ENCODE results near the gene MCEE.
A peak's percentile ranks its signal among the peaks of the same experiment; 100 is the strongest.
"Not testable (repeated sequence)": the region's sequence is repeated elsewhere in the genome, so short reads cannot be mapped to it uniquely, and the experiment has no call there.

Gene MCEE

DNA sequence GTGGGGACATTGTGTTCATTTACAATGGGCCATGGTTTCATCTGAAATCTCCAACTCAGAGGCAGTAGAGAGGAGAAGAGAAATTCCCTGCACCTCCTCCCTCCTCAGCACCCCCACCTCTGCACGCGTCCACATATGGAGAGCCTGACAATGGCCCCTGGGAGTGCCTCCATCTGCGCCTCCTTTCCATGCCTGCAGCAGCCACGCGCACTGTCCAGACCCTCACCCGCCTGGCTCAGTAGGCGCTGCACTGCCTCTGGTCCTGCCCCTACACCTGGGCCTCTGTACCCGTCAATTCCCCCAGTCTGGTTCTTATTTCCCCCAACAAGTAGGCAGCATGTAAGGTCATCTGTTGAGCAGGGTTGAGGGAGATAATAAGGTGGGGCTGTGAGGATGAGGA lies 24.2 kb upstream of the MCEE start:
- H3K4me3 ChIP-seq: no peak overlapping the region
- H3K4me2 ChIP-seq: no peak overlapping the region
- H3K27ac ChIP-seq: no peak overlapping the region
- H3K36me3 ChIP-seq: peaks cover 15 to 20% (median 19%) of the 10 kb centered on the region in 11 experiments
- H3K9ac ChIP-seq: no peak overlapping the region
- H4K20me1 ChIP-seq: peaks cover 0 to 17% (median 8%) of the 10 kb centered on the region in 11 experiments; a peak in 10 of 22 replicates
- H3K9me3 ChIP-seq (replicated peaks in 1 of 11): no peaks in the 10 kb centered on the region
- H3K27me3 ChIP-seq: no peaks in the 10 kb centered on the region
- H3K4me1 ChIP-seq: peaks cover 0 to 8% (median 2%) of the 10 kb centered on the region in 10 experiments; a peak in 3 of 20 replicates
- no peak for TF ChIP-seq Cebpa-rat (IDR thresholded peaks at IDR 0.05)

DNA sequence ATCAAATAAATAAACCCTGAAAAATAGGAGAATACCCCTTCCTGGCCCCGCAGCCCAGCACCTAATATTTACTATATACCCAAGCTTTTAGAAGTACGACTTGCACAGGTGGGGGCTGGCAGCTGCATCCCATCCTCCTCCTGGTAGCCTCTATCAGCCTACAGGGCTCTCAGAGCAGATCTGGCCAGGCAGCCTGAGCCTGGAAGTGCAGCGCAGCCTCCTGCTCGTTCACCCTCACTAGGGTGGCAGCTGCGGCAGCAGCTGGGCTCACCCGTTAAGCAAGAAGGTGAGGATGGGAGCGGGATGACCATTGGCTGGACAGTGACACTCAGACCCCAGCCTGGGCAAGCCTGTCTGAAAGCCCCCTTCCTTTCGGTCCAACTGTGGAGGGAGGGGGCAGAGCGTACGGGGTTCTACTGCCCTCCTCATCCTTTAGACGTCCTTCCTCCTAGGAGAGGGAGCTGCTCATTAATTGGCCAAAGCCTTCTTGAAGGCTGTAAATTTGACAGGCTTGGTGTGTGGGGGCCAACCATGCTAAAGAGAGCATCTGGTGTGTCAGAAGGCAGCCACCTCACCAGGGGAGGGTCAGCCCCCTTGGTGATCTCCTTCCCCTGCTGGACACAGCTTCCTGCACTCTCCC lies 23.7 kb upstream of the MCEE start:
- peaks cover 0 to 23% (median 12%) of the 10 kb centered on the region in 11 experiments; a peak in 14 of 22 replicates for H4K20me1 ChIP-seq
- H3K9ac ChIP-seq: no peak overlapping the region
- TF ChIP-seq Cebpa-rat (IDR thresholded peaks at IDR 0.05): no peak
- no peaks in the 10 kb centered on the region for H3K9me3 ChIP-seq (replicated peaks in 1 of 11)
- H3K27me3 ChIP-seq: no peaks in the 10 kb centered on the region
- no peak overlapping the region for H3K4me2 ChIP-seq
- peaks cover 0 to 8% (median 2%) of the 10 kb centered on the region in 10 experiments; a peak in 3 of 20 replicates for H3K4me1 ChIP-seq
- no peak overlapping the region for H3K4me3 ChIP-seq
- H3K27ac ChIP-seq: no peak overlapping the region
- peaks cover 21 to 26% (median 24%) of the 10 kb centered on the region in 11 experiments for H3K36me3 ChIP-seq

DNA sequence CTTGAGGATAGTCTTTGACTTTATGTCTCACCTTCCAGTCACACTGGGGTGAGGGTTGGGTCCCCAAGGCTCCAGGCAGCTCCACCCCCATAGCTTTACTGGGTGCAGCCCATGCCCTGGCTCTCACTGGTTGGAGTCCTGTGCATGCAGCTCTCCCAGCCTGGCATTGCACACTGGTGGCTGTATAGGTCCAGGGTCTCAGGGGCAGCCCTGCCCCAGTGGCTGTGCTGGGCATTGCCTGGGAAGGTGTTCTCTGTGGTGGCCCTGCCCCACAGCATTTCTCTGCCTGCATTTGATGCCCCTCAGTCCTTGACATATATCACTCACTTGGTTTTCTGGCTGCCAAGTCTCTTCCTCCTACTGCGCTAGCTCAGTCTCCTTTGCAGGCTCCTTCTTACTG lies 21.6 kb upstream of the MCEE start:
- Histone ChIP-seq H3K27ac (no peak overlapping the region), H3K4me2 (no peak overlapping the region), H3K4me1 (no peaks in the 10 kb centered on the region), H3K4me3 (no peak overlapping the region), H4K20me1 (peaks cover 0 to 42% (median 16%) of the 10 kb centered on the region in 11 experiments; a peak in 16 of 22 replicates), H3K9me3 (replicated peaks in 1 of 11) (no peaks in the 10 kb centered on the region), H3K9ac (no peak overlapping the region), H3K36me3 (peaks cover 42 to 47% (median 45%) of the 10 kb centered on the region in 11 experiments), H3K27me3 (no peaks in the 10 kb centered on the region)
- no peak for TF ChIP-seq Cebpa-rat (IDR thresholded peaks at IDR 0.05)

DNA sequence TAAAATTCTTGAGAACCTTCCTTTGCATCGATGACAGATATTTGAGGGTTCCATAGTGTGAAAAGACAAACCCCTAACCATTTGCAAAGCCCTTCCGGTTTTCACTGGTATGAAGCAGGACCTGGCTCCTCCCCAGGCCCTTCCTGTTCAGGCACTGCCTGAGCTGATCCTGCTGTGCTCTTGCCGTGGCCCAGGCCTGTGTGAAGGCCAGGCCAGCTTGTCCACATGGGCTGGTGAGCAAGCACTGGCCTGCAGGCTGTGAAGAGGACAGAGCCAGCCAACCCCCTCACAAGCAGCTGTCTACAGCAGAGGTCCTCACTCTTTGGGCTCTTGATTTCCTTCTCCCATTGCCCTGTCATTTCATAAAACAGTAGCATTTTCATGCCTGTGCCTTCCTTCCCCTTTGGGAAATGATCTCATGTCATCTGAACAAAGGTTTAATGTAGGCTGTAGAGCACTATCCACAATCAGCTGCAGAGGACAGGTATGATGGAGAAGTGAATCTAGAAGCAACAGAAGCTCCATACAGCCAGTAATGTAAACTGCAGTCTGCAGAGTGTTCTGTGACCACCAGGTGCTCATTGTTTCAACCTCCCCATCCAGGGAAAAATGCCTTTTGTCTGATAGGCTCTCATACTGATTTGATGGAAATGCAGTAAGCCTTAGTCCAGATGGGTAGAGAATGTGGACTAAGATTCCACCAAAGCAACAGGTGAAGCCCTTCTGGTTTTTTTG lies 20.2 kb upstream of the MCEE start:
- H3K4me2 ChIP-seq: no peak overlapping the region
- no peaks in the 10 kb centered on the region for H3K4me1 ChIP-seq
- H3K27ac ChIP-seq: no peak overlapping the region
- TF ChIP-seq Cebpa-rat (IDR thresholded peaks at IDR 0.05): no peak
- H3K9me3 ChIP-seq (replicated peaks in 1 of 11): no peaks in the 10 kb centered on the region
- no peaks in the 10 kb centered on the region for H3K27me3 ChIP-seq
- peaks cover 0 to 51% (median 21%) of the 10 kb centered on the region in 11 experiments; a peak in 16 of 22 replicates for H4K20me1 ChIP-seq
- H3K4me3 ChIP-seq: no peak overlapping the region
- H3K9ac ChIP-seq: no peak overlapping the region
- peaks cover 56 to 60% (median 59%) of the 10 kb centered on the region in 11 experiments for H3K36me3 ChIP-seq

DNA sequence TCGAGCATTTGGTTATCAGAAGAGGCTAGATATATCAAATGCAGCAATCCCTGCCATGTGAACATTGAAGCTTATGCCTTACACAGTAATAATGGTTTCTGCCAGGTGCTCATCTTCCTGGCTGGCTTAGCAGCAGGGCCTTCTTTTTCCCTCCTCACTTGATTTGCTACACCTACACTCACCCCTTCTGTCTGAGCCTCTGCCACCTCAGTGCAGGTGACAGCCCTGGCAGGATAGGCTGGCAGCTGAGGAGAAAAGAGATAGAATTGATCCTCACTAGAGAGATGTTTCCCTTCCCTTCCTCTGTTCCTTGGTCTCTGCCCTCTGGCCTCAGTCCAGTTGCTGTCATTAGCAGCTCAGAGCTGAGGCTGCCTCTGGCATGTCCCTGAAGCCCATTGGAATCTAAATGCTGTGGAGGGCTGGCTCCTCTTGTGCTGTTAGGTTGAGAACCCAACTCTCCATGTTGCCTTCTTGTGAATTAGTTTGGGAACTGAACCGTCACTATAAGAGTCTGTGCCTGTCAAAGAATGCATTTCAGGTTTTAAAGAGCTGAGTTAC lies 18.6 kb upstream of the MCEE start:
- no peak overlapping the region for H3K4me3 ChIP-seq
- no peaks in the 10 kb centered on the region for H3K9me3 ChIP-seq (replicated peaks in 1 of 11)
- H4K20me1 ChIP-seq: peaks cover 0 to 66% (median 30%) of the 10 kb centered on the region in 11 experiments; a peak in 17 of 22 replicates
- no peaks in the 10 kb centered on the region for H3K27me3 ChIP-seq
- no peak for TF ChIP-seq Cebpa-rat (IDR thresholded peaks at IDR 0.05)
- H3K36me3 ChIP-seq: peaks cover 72 to 77% (median 75%) of the 10 kb centered on the region in 11 experiments
- H3K4me1 ChIP-seq: no peaks in the 10 kb centered on the region
- H3K4me2 ChIP-seq: no peak overlapping the region
- no peak overlapping the region for H3K27ac ChIP-seq
- H3K9ac ChIP-seq: no peak overlapping the region

DNA sequence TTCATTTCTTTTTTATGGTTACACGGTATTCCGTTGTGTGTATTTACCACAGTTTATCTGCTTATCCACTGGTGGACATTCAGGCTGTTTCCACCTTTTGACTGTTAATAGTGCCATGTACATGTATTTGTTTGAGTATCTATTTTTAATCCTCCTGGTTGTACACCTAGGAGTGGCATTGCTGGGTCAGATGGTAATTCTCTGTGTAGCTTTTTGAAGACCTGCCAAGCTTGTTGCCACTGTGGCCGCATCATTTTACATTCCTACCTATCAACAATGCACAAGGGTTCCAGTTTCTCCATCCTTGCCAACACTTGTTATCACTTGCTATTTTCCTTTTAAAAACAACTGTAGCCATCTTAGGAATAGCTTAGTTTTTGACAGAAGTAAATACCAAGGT lies 13.8 kb upstream of the MCEE start:
- Histone ChIP-seq H3K4me1 (peaks cover 0 to 8% (median 0%) of the 10 kb centered on the region in 10 experiments; a peak in 3 of 20 replicates), H3K36me3 (peaks cover 98 to 100% (median 98%) of the 10 kb centered on the region in 11 experiments), H3K9me3 (replicated peaks in 1 of 11) (no peaks in the 10 kb centered on the region), H3K27ac (no peak overlapping the region), H3K4me2 (no peak overlapping the region), H4K20me1 (peaks cover 0 to 75% (median 38%) of the 10 kb centered on the region in 11 experiments; a peak in 17 of 22 replicates), H3K4me3 (no peak overlapping the region), H3K9ac (no peak overlapping the region), H3K27me3 (no peaks in the 10 kb centered on the region)
- no peak for TF ChIP-seq Cebpa-rat (IDR thresholded peaks at IDR 0.05)

DNA sequence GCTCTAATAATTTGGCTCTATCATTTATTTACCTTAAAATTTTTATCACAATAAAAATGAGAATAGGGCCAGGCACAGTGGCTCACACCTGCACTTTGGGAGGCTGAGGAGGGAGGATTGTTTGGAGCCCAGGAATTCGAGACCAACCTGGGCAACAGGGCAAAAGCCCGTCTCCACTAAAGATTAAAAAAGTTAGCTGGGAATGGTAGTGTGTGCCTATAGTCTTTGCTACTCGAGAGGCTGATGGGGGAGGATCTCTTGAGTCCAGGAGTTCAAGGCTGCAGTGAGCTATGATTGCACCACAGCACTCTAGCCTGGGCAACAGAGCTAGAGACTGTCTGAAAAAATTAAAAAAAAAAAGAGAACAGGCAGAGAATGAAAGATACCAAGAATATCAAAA lies 6.1 kb upstream of the MCEE start:
- H3K4me2 ChIP-seq: no peak overlapping the region

DNA sequence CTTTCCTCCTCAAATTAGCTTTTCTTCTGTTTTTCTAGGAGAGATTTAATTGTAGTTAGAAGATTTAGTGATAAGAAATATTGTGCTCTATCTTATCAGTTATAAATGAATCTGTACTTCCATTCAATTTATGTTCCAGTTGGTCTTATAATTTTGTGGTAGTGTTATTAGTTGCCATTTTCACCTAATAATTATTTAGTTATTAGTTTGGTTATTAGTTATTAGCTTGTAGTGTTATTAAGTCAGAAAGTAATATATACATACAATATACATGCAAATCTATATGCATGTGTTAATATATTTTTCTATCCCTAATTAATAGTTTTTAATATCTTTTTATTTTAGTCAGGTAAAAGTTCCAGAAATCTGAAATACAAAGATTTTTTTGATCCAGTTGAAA lies 3.6 kb upstream of the MCEE start:
- Histone ChIP-seq H3K27me3 (no peaks in the 10 kb centered on the region), H3K4me3 (no peak overlapping the region), H3K27ac (no peak overlapping the region), H4K20me1 (peaks cover 0 to 64% (median 29%) of the 10 kb centered on the region in 11 experiments; a peak in 17 of 22 replicates), H3K4me1 (peaks cover 20 to 30% (median 25%) of the 10 kb centered on the region in 10 experiments), H3K9me3 (replicated peaks in 1 of 11) (no peaks in the 10 kb centered on the region), H3K36me3 (peaks cover 46 to 70% (median 60%) of the 10 kb centered on the region in 11 experiments), H3K4me2 (no peak overlapping the region), H3K9ac (no peak overlapping the region)
- no peak for TF ChIP-seq Cebpa-rat (IDR thresholded peaks at IDR 0.05)

More for the DNA sequence above, 6.1 kb upstream of the MCEE start:
- H3K9ac ChIP-seq: no peak overlapping the region
- TF ChIP-seq Cebpa-rat (IDR thresholded peaks at IDR 0.05): no peak
- no peak overlapping the region for H3K4me3 ChIP-seq
- H4K20me1 ChIP-seq: peaks cover 0 to 78% (median 41%) of the 10 kb centered on the region in 11 experiments; a peak in 18 of 22 replicates
- no peak overlapping the region for H3K27ac ChIP-seq
- H3K4me1 ChIP-seq: peaks cover 13 to 29% (median 16%) of the 10 kb centered on the region in 10 experiments
- no peaks in the 10 kb centered on the region for H3K9me3 ChIP-seq (replicated peaks in 1 of 11)
- peaks cover 70 to 95% (median 86%) of the 10 kb centered on the region in 11 experiments for H3K36me3 ChIP-seq
- no peaks in the 10 kb centered on the region for H3K27me3 ChIP-seq

DNA sequence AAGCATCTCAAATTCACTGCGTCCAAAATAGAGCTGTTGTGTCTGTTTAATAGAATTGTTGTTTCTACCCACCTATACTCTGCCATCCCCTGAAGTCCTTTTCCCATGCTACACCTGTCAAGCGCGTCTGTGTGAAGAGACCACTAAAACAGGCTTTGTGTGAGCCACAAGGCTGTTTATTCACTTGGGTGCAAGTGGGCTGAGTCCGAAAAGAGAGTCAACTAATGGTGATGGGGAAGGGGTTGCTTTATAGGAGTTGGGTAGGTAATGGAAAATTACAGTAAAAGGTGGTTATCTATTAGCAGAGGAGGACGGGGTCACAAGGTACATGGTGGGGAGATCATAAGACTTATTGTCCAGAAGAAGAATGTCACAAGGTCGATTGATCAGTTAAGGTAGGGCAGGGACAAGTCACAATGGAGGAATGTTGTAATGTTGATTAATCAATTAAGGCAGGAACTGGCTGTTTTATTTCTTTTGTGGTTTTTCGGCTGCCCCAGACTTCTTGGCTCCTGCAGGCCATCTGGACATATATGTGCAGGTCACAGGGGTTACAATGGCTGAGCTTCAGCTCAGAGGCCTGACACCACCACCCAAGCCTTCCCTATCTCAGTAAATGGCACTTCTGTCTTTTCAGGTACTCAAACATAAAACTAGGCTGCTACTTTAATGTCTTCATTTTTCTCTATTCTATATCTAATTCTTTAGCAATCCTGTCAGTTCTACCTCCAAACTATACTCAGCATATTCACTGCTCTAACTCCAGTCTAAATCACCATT lies 1.5 kb upstream of the MCEE start:
- Histone ChIP-seq H3K9ac (peak overlapping the region; percentile 80 to 90 (median 86)), H3K4me3 (peak overlapping the region; percentile 74 to 89 (median 81)), H3K4me1 (peaks cover 28 to 43% (median 34%) of the 10 kb centered on the region in 10 experiments), H4K20me1 (peaks cover 0 to 47% (median 24%) of the 10 kb centered on the region in 11 experiments; a peak in 17 of 22 replicates), H3K36me3 (peaks cover 26 to 55% (median 40%) of the 10 kb centered on the region in 11 experiments), H3K4me2 (peak overlapping the region; percentile 82 to 99 (median 94)), H3K27ac (peak overlapping the region; percentile 73 to 89 (median 85); a peak in 17 of 22 replicates)
- not testable (repeated sequence) for H3K9me3 ChIP-seq (replicated peaks in 1 of 11); H3K27me3 ChIP-seq

All from BLaER1 treated with 17β-estradiol and CSF1 and Interleukin-3, amounts not matched to agents 10 nM and 100 nM (cell line).